WERI-Rb-1 (cell line): ENCODE measurements around the gene ACP5.

Experiments
- DNase-seq: peaks from one replicate; pipeline ENCODE4 v3.0.0-alpha.2; 2020
- H3K27ac ChIP-seq: fragments of 250-450 bp; sonication (Bioruptor Pico); 2 replicates; pipeline ENCODE4 v1.5.1; 2020; ENCODE audit warnings: mild to moderate bottlenecking, moderate library complexity
- H3K27me3 ChIP-seq: fragments of 250-450 bp; sonication (Bioruptor Pico); 2 replicates; pipeline ENCODE4 v1.5.1; 2021; ENCODE audit warnings: mild to moderate bottlenecking, low read depth, moderate library complexity; ENCODE audit not compliant: insufficient read depth, severe bottlenecking
- H3K36me3 ChIP-seq: fragments of 250-450 bp; sonication (Bioruptor Pico); 2 replicates; pipeline ENCODE4 v1.5.1; 2020; ENCODE audit warnings: mild to moderate bottlenecking, moderate library complexity
- H3K4me3 ChIP-seq: 2 replicates; pipeline ENCODE4 v1.5.1; 2011; ENCODE audit warnings: low read depth, mild to moderate bottlenecking, control low read depth, low read length
- H3K9me3 ChIP-seq: fragments of 250-450 bp; sonication (Bioruptor Pico); 2 replicates; pipeline ENCODE4 v1.5.1; 2021; ENCODE audit warnings: mild to moderate bottlenecking, moderate library complexity; ENCODE audit not compliant: severe bottlenecking
- CTCF ChIP-seq: IDR thresholded peaks from 2 replicates; pipeline ENCODE4 v1.5.1; 2011; ENCODE audit warnings: low read depth, mild to moderate bottlenecking, control low read depth, inconsistent platforms, low read length

ACP5 gene

GRCh38 chr19:11552666-11553372 is 24.6 kb downstream of the ACP5 start:
- Histone ChIP-seq H3K27me3 (no peaks in the 10 kb centered on the region), H3K9me3 (no peaks in the 10 kb centered on the region), H3K4me3 (no peak overlapping the region), H3K36me3 (peaks cover 39% of the 10 kb centered on the region), H3K27ac (no peak overlapping the region)
- DNase-seq = no peak
- TF ChIP-seq CTCF = no peak

- Histone ChIP-seq H3K27ac (no peak overlapping the region), H3K4me3 (no peak overlapping the region), H3K36me3 (peaks cover 36% of the 10 kb centered on the region), H3K27me3 (no peaks in the 10 kb centered on the region), H3K9me3 (no peaks in the 10 kb centered on the region)
- peak; percentile 38 for DNase-seq
- TF ChIP-seq CTCF = peak; percentile 84
Observed at GRCh38 chr19:11551603-11552235, 25.7 kb downstream of the ACP5 start.

GRCh38 chr19:11550265-11550664 is 27.2 kb downstream of the ACP5 start:
- TF ChIP-seq CTCF = no peak
- no peak overlapping the region for H3K27ac ChIP-seq
- peaks cover 26% of the 10 kb centered on the region for H3K36me3 ChIP-seq
- H3K4me3 ChIP-seq = no peak overlapping the region
- no peaks in the 10 kb centered on the region for H3K9me3 ChIP-seq
- no peak for DNase-seq
- no peaks in the 10 kb centered on the region for H3K27me3 ChIP-seq

- Histone ChIP-seq H3K27ac (no peak overlapping the region), H3K27me3 (no peaks in the 10 kb centered on the region), H3K9me3 (no peaks in the 10 kb centered on the region), H3K4me3 (no peak overlapping the region), H3K36me3 (peaks cover 23% of the 10 kb centered on the region)
- no peak for DNase-seq
- no peak for TF ChIP-seq CTCF
Observed at GRCh38 chr19:11549386-11549953, 28.0 kb downstream of the ACP5 start.

GRCh38 chr19:11547929-11548700 is 29.3 kb downstream of the ACP5 start:
- H3K36me3 ChIP-seq = peaks cover 10% of the 10 kb centered on the region

More at GRCh38 chr19:11547929-11548700, 29.3 kb downstream of the ACP5 start:
- Histone ChIP-seq H3K27ac (no peak overlapping the region), H3K4me3 (no peak overlapping the region), H3K27me3 (no peaks in the 10 kb centered on the region), H3K9me3 (no peaks in the 10 kb centered on the region)
- no peak for TF ChIP-seq CTCF
- no peak for DNase-seq
